Gastroesophageal sphincter (tissue), 3 donors: Measurements from ENCODE around the gene GRM7.

Source experiments
- CTCF ChIP-seq, 4 experiments: fragments of 200-600 bp in 2 of 4; fragments of 450-650 bp in 2 of 4; sonication (generic) in 1 of 4; IDR thresholded peaks; one replicate each; pipeline ENCODE4 v1.5.1; 2017 to 2019; ENCODE audit warnings: antibody characterized with exemption in 4 of 4, mild to moderate bottlenecking in 2 of 4, moderate library complexity in 2 of 4
- POLR2A ChIP-seq, 2 donors: fragments of 450-650 bp; IDR thresholded peaks; one replicate each; pipeline ENCODE4 v1.6.1; 2017; ENCODE audit warnings: antibody characterized with exemption in 2 of 2, mild to moderate bottlenecking in 2 of 2, moderate library complexity in 1 of 2
- POLR2AphosphoS5 ChIP-seq: sonication (generic); formaldehyde crosslinking; IDR thresholded peaks from one replicate; pipeline ENCODE4 v1.6.1; 2017; ENCODE audit warnings: antibody characterized with exemption

DNA sequence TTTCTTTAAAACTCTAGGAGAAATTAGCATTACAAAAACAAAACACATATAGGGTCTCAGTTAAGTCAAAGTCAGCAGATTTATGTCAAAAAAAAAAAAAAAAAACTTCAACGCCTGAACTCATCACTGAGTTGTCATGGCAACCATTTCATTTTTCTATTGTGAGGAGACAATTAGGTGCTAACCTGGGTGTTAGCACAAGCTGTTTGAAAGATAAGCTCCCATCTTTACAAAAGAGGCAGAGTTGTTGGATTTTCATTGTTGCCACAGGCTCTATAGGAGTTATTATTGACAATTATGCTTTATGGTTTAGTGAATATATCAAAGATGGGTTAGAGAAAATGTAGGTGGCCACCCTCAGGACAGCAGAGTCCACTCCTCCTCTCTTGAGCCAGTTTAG is 806.9 kb downstream of the GRM7 start:
- TF ChIP-seq CTCF (IDR thresholded peaks at IDR 0.05) = no peak
- TF ChIP-seq POLR2A (IDR thresholded peaks at IDR 0.05) = no peak
- TF ChIP-seq POLR2AphosphoS5 = no peak
